Panc1 (cell line): ENCODE measurements around the gene CAMK1D.

Experiments used
- POLR2AphosphoS5 ChIP-seq: IDR thresholded peaks from 2 replicates; pipeline ENCODE4 v1.6.1; 2012; ENCODE audit warnings: mild to moderate bottlenecking, low read depth, low read length, moderate library complexity
- SIN3A ChIP-seq: IDR thresholded peaks from 2 replicates; pipeline ENCODE4 v1.6.1; 2012; ENCODE audit warnings: low read depth, mild to moderate bottlenecking, low read length, moderate library complexity, borderline replicate concordance; ENCODE audit not compliant: insufficient read depth
- TCF7L2 ChIP-seq: IDR thresholded peaks from 2 replicates; pipeline ENCODE4 v1.6.1; 2011; ENCODE audit warnings: mild to moderate bottlenecking, low read depth, low read length, inconsistent platforms
- TF ChIP-seq, protein P1 (sequence below): fragments of 450-650 bp; IDR thresholded peaks from 2 replicates; pipeline ENCODE4 v1.5.1; 2017; ENCODE audit warnings: mild to moderate bottlenecking
- TF ChIP-seq, protein P2 (sequence below), 2 experiments: IDR thresholded peaks; 2 replicates each; pipeline ENCODE4 v1.6.1; 2011 to 2012; ENCODE audit warnings: low read depth in 2 of 2, control low read depth in 1 of 2, low read length in 1 of 2, mild to moderate bottlenecking in 1 of 2, moderate library complexity in 1 of 2; ENCODE audit not compliant: insufficient read depth in 1 of 2

DNA sequence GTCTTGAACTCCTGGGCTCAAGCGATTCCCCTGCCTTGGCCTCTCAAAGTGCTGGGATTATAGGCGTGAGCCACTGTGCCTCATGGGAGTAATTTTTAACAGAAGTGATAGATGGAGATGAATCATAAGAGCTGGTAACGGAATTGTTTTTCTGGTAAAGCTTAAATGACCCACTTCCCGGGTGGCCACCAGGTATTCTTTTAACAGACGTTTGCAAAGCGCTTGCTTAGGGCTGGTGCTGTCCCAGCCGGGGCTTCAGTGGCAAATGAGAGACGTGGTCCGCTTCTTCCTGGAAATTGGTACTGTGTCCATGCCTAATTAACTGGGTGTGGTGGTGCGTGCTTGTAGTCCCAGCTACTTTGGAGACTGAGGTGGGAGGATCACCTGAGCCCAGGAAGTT lies 23.5 kb downstream of the CAMK1D start:
- TF ChIP-seq POLR2AphosphoS5 (no peak), TCF7L2 (no peak), SIN3A (no peak)
- TF ChIP-seq, protein P1, sequence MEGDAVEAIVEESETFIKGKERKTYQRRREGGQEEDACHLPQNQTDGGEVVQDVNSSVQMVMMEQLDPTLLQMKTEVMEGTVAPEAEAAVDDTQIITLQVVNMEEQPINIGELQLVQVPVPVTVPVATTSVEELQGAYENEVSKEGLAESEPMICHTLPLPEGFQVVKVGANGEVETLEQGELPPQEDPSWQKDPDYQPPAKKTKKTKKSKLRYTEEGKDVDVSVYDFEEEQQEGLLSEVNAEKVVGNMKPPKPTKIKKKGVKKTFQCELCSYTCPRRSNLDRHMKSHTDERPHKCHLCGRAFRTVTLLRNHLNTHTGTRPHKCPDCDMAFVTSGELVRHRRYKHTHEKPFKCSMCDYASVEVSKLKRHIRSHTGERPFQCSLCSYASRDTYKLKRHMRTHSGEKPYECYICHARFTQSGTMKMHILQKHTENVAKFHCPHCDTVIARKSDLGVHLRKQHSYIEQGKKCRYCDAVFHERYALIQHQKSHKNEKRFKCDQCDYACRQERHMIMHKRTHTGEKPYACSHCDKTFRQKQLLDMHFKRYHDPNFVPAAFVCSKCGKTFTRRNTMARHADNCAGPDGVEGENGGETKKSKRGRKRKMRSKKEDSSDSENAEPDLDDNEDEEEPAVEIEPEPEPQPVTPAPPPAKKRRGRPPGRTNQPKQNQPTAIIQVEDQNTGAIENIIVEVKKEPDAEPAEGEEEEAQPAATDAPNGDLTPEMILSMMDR, result no peak
- TF ChIP-seq, protein P2, sequence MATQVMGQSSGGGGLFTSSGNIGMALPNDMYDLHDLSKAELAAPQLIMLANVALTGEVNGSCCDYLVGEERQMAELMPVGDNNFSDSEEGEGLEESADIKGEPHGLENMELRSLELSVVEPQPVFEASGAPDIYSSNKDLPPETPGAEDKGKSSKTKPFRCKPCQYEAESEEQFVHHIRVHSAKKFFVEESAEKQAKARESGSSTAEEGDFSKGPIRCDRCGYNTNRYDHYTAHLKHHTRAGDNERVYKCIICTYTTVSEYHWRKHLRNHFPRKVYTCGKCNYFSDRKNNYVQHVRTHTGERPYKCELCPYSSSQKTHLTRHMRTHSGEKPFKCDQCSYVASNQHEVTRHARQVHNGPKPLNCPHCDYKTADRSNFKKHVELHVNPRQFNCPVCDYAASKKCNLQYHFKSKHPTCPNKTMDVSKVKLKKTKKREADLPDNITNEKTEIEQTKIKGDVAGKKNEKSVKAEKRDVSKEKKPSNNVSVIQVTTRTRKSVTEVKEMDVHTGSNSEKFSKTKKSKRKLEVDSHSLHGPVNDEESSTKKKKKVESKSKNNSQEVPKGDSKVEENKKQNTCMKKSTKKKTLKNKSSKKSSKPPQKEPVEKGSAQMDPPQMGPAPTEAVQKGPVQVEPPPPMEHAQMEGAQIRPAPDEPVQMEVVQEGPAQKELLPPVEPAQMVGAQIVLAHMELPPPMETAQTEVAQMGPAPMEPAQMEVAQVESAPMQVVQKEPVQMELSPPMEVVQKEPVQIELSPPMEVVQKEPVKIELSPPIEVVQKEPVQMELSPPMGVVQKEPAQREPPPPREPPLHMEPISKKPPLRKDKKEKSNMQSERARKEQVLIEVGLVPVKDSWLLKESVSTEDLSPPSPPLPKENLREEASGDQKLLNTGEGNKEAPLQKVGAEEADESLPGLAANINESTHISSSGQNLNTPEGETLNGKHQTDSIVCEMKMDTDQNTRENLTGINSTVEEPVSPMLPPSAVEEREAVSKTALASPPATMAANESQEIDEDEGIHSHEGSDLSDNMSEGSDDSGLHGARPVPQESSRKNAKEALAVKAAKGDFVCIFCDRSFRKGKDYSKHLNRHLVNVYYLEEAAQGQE (IDR thresholded peaks at IDR 0.05; ENCODE audit: insufficient read depth in 1 of 2, low read depth in 2 of 2, low read length in 1 of 2), result no peak
